SU-DHL-6 (cell line): Measurements from ENCODE around the gene PIGC.

ENCODE experiments used
- H2AFZ ChIP-seq: fragments of 200-600 bp; sonication (generic); 2 replicates; pipeline ENCODE4 v1.6.1; 2014; ENCODE audit warnings: low read depth, mild to moderate bottlenecking, moderate library complexity, mixed read lengths, antibody characterized with exemption, low read length; ENCODE audit not compliant: severe bottlenecking
- H3F3A ChIP-seq: fragments of 200-600 bp; shearing (Covaris generic); 2 replicates; pipeline ENCODE4 v1.6.0; 2016; ENCODE audit warnings: antibody characterized with exemption, mild to moderate bottlenecking; ENCODE audit not compliant: insufficient read depth
- H3K27ac ChIP-seq: fragments of 200-600 bp; sonication (generic); 2 replicates; pipeline ENCODE4 v1.5.1; 2016; ENCODE audit warnings: low read depth, mild to moderate bottlenecking, low read length, moderate library complexity, mixed read lengths
- H3K27me3 ChIP-seq: fragments of 200-600 bp; sonication (generic), shearing (Covaris generic); 2 replicates; pipeline ENCODE4 v1.6.0; 2014; ENCODE audit warnings: mild to moderate bottlenecking, low read length
- H3K36me3 ChIP-seq: fragments of 200-600 bp; sonication (generic); 2 replicates; pipeline ENCODE4 v1.6.1; 2014; ENCODE audit warnings: mild to moderate bottlenecking, low read length, mixed read lengths
- H3K4me2 ChIP-seq: fragments of 300-600, 200-600 bp; shearing (Covaris generic), sonication (generic); 2 replicates; pipeline ENCODE4 v1.6.0; 2014; ENCODE audit warnings: low read length, low read depth, mild to moderate bottlenecking; ENCODE audit not compliant: poor library complexity, severe bottlenecking
- H3K4me3 ChIP-seq: fragments of 200-600 bp; sonication (generic); 2 replicates; pipeline ENCODE4 v1.5.1; 2014; ENCODE audit warnings: antibody characterized with exemption, low read length, mild to moderate bottlenecking, mixed read lengths; ENCODE audit not compliant: insufficient read depth, poor library complexity, severe bottlenecking
- H3K79me2 ChIP-seq: fragments of 200-600 bp; sonication (generic); 2 replicates; pipeline ENCODE4 v1.6.1; 2014; ENCODE audit warnings: mild to moderate bottlenecking, low read length, moderate library complexity; ENCODE audit not compliant: insufficient read depth
- H3K9ac ChIP-seq: fragments of 200-600 bp; sonication (generic); 2 replicates; pipeline ENCODE4 v1.7.0; 2014; ENCODE audit warnings: mild to moderate bottlenecking, low read length
- H3K9me2 ChIP-seq: fragments of 200-600 bp; sonication (generic); replicated peaks from 2 replicates; pipeline ENCODE4 v1.6.1; 2014; ENCODE audit warnings: low read length; ENCODE audit not compliant: insufficient read depth
- H3K9me3 ChIP-seq: fragments of 200-600 bp; sonication (generic); 2 replicates; pipeline ENCODE4 v1.6.1; 2014; ENCODE audit warnings: low read length, mixed read lengths; ENCODE audit not compliant: insufficient read depth
- H4K20me1 ChIP-seq: fragments of 200-600 bp; sonication (generic); 2 replicates; pipeline ENCODE4 v1.6.1; 2014; ENCODE audit warnings: low read depth, mild to moderate bottlenecking, antibody characterized with exemption, low read length, moderate library complexity, mixed read lengths
- EZH2phosphoT487 ChIP-seq: fragments of 200-600 bp; sonication (generic), shearing (Covaris generic); conservative IDR thresholded peaks from 2 replicates; pipeline ENCODE4 v1.6.1; 2018; ENCODE audit warnings: mild to moderate bottlenecking, antibody characterized with exemption, low read length, moderate library complexity, mixed read lengths
- TF ChIP-seq, protein P1 (sequence below): fragments of 200-600 bp; sonication (generic); IDR thresholded peaks from one replicate; pipeline ENCODE4 v1.5.1; 2017; ENCODE audit warnings: antibody characterized with exemption, mild to moderate bottlenecking, low read length, moderate library complexity; ENCODE audit not compliant: insufficient read depth, poor library complexity, severe bottlenecking

Gene PIGC

DNA sequence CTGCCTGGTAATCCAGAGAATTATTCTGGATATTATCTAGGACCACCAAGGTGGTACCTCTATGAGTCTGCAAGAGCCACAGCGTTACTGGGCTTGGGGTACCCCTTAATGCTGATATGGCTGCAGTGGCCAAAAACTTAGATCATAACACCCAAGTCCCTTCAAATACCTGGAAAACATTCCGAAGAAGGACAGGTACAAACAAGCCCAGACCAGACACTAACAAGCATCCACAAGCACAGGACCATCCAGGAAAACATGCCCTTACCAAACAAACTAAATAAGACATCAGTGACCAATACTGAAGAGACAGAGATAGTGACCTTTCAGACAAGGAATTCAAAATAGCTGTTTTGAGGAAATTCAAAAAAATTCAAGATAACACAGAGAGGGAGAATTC lies 20.5 kb downstream of the PIGC start:
- Histone ChIP-seq H4K20me1 (no peaks in the 10 kb centered on the region), H3K9ac (no peak overlapping the region), H3K4me2 (no peak overlapping the region), H2AFZ (no peak overlapping the region), H3F3A (no peaks in the 10 kb centered on the region), H3K27me3 (no peaks in the 10 kb centered on the region), H3K27ac (no peak overlapping the region), H3K4me3 (no peak overlapping the region), H3K79me2 (no peaks in the 10 kb centered on the region), H3K9me2 (no peaks in the 10 kb centered on the region), H3K36me3 (no peaks in the 10 kb centered on the region), H3K9me3 (no peaks in the 10 kb centered on the region)
- TF ChIP-seq, protein P1, sequence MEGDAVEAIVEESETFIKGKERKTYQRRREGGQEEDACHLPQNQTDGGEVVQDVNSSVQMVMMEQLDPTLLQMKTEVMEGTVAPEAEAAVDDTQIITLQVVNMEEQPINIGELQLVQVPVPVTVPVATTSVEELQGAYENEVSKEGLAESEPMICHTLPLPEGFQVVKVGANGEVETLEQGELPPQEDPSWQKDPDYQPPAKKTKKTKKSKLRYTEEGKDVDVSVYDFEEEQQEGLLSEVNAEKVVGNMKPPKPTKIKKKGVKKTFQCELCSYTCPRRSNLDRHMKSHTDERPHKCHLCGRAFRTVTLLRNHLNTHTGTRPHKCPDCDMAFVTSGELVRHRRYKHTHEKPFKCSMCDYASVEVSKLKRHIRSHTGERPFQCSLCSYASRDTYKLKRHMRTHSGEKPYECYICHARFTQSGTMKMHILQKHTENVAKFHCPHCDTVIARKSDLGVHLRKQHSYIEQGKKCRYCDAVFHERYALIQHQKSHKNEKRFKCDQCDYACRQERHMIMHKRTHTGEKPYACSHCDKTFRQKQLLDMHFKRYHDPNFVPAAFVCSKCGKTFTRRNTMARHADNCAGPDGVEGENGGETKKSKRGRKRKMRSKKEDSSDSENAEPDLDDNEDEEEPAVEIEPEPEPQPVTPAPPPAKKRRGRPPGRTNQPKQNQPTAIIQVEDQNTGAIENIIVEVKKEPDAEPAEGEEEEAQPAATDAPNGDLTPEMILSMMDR, result no peak
- no peak for TF ChIP-seq EZH2phosphoT487

DNA sequence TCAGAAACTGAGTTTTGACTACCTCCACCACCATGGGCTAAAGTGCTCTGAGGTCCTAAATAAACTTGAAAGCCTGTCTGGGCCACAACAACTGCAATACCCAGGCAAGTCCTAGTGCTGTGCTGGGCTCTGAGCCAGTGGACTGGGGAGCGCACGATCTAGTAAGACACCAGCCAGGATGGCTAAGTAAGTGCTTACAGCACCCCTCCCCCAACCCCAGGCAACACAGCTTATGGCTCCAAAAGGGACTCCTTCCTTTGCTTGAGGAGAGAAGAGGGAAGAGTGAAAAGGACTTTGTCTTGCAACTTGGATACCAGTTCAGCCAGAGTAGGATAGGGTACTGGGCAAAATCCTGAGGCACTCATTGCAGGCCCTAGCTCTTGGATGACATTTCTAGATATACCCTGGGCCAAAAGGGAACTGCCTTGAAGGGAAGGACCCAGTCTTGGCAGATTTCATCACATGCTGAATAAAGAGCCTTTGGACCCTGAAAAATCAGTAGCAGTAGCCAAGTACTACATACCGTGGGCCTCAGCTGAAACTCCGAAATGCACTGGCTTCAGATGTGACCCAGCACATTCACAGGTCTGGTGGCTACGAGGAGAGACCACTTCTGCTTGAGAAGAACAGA lies 21.8 kb downstream of the PIGC start:
- TF ChIP-seq, protein P1, result no peak
- no peak for TF ChIP-seq EZH2phosphoT487
- no peaks in the 10 kb centered on the region for H3K36me3 ChIP-seq
- H3K4me2 ChIP-seq, result no peak overlapping the region
- H3K9ac ChIP-seq, result no peak overlapping the region
- no peak overlapping the region for H3K27ac ChIP-seq
- no peaks in the 10 kb centered on the region for H4K20me1 ChIP-seq
- H3K4me3 ChIP-seq, result no peak overlapping the region
- no peaks in the 10 kb centered on the region for H3K27me3 ChIP-seq
- H3K79me2 ChIP-seq, result no peaks in the 10 kb centered on the region
- no peaks in the 10 kb centered on the region for H3F3A ChIP-seq
- H3K9me2 ChIP-seq, result no peaks in the 10 kb centered on the region
- no peak overlapping the region for H2AFZ ChIP-seq
- no peaks in the 10 kb centered on the region for H3K9me3 ChIP-seq

DNA sequence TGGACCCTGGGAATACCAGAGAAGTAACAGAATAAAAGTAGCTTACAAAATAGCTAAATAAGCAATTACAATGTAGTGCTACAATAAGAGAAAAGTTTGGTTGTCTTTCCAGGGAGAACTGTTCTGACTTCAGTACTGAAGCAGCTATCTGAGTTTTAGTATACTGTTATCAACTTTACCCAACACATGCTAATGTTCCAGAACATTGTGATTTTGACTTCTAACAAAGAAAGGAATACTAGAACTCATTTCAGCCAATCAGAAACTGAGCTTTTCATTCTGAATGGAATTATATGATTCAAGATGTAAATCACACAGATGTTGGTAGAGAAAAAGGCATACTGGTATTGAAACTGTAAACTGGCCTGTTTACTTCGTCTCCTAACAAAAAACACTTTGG lies 23.5 kb downstream of the PIGC start, which contains the start of gene C1orf105:
TSS of gene C1orf105 (plus strand) at position 301 of the 400 bp plus-strand sequence. CDS start 201 bp downstream, outside the sequence.
- H3K9ac ChIP-seq, result no peak within 1 kb of the TSS
- no peaks in the 10 kb centered on the region for H3K9me2 ChIP-seq
- H3K79me2 ChIP-seq, result no peaks in the 10 kb centered on the region
- TF ChIP-seq EZH2phosphoT487, result no peak
- TF ChIP-seq, protein P1, result no peak
- H3K4me2 ChIP-seq, result no peak within 1 kb of the TSS
- no peak within 1 kb of the TSS for H3K4me3 ChIP-seq
- H3K27me3 ChIP-seq, result no peaks in the 10 kb centered on the region
- H3K36me3 ChIP-seq, result no peaks in the 10 kb centered on the region
- no peaks in the 10 kb centered on the region for H3K9me3 ChIP-seq
- H4K20me1 ChIP-seq, result no peaks in the 10 kb centered on the region
- H2AFZ ChIP-seq, result no peak within 1 kb of the TSS
- H3K27ac ChIP-seq, result no peak within 1 kb of the TSS
- no peaks in the 10 kb centered on the region for H3F3A ChIP-seq
